Stimulated activated CD8-positive, alpha-beta memory T cell treated with anti-CD3 and anti-CD28 coated beads, Interleukin-2, amount 100 ng/mL, for 1 hour (primary cell): Measurements from ENCODE around the gene ITGB6.
A peak's percentile ranks its signal among the peaks of the same experiment; 100 is the strongest.

ENCODE experiments used
- DNase-seq, 2 donors: peaks; one replicate each; pipeline ENCODE4 v3.0.0-alpha.2; 2020; ENCODE audit warnings: low read depth in 2 of 2

ITGB6 gene

GRCh38 chr2:160221391-160222276 lies 21.6 kb upstream of the ITGB6 start:
- DNase-seq = no peak

DNA sequence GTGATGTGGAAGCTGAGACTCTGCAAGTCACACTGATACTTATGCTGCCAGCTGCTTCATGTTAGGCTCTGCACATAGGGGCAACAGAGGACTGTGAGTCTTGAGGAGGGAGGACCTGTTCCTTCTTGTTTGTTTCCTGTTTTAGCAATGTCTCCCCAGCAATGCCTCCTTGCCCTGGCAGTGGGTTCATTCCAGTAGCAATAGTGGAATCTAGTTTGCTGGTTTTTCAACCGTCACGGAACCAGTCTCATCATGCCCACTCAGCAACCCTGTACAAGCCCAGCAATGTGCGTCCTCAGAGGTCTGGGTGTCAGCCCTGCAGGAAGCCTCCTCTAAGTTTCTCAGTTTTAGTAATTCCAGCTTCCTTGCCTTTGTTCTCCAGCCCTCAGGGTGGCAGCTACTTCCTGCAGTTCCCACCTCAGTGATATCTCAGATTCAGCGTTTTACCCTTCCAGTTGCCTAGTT lies 20.5 kb upstream of the ITGB6 start:
- DNase-seq = no peak

DNA sequence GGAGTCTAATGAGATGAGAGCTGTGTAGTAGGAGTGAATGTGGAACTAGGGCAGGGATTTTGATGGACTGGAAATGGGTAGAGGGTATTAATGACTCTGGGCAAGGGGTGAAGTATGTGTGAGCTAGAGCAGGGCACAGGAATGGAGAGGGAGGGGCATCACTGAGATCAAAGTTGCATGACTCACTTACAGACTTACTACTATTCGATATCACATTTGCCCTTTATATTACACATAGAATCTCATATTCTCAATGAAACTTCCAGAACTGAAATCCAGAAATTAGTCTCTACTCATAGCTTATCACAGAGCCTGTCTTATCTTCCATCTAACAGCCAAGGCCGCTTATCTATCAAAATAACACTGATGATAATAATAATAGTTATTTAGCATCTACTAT lies 20.0 kb upstream of the ITGB6 start:
- DNase-seq = no peak

- no peak for DNase-seq
Measured at GRCh38 chr2:160214461-160215445, 14.7 kb upstream of the ITGB6 start.

GRCh38 chr2:160213511-160213910 lies 13.4 kb upstream of the ITGB6 start:
- DNase-seq = no peak

GRCh38 chr2:160210599-160211138 lies 10.6 kb upstream of the ITGB6 start:
- DNase-seq = peak; percentile 20 to 55

DNA sequence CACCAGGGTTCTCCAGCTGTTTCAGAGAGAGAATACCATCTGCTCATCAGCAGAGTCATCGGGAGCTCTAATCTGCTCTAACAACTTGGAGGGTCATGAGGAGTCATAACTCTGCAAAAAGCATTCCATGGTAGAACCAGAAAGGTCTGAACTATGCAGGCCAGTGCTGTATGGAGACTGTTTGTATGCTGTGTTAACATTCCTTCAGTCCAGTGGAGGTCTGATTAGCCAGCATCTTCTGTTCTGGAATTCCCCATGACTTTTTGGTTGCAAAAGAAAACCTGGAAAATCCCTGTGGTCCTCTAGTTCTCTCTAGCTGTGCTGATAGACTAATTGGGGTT lies 9.4 kb upstream of the ITGB6 start:
- DNase-seq = no peak

DNA sequence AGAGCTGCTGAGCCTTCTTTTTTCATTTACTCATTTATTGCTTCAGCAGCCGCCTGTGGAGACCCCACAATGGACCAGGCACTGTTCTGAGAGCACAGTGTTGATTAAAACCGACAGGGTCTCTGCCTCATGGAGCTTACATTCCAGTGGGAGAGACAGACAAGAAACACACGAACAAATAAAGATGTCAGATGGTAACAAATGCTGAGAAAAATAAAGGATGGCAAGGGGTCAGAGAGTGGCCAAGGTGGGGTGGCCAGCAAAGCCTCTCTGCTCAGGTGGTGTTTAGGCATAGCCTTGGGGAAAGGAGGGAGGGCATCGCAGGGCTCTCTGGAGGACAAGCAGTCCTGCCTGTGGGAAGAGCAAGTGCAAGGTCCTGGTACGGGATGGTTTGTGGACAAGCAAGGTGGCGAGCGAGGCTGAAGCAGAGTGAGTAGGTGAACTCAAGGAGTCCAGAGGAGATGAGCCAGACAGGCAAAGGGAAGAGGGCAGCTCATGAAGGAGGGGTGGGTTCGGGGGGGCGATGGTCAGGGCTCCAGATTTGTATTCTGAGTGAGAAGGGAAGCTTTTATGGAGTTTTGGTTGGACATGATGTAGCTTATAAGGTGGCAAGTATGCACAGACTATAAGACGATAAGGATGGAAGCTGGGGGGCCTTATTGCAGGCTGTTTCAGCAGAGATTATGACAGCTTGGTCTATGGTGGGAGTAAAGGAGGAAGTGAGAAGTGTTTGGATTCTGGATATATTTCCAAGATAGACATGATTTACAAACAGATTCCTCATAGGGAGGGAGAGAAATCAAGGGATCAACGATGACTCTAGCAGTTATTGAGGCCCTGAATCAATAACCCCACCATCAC lies 8.8 kb upstream of the ITGB6 start:
- DNase-seq = no peak

DNA sequence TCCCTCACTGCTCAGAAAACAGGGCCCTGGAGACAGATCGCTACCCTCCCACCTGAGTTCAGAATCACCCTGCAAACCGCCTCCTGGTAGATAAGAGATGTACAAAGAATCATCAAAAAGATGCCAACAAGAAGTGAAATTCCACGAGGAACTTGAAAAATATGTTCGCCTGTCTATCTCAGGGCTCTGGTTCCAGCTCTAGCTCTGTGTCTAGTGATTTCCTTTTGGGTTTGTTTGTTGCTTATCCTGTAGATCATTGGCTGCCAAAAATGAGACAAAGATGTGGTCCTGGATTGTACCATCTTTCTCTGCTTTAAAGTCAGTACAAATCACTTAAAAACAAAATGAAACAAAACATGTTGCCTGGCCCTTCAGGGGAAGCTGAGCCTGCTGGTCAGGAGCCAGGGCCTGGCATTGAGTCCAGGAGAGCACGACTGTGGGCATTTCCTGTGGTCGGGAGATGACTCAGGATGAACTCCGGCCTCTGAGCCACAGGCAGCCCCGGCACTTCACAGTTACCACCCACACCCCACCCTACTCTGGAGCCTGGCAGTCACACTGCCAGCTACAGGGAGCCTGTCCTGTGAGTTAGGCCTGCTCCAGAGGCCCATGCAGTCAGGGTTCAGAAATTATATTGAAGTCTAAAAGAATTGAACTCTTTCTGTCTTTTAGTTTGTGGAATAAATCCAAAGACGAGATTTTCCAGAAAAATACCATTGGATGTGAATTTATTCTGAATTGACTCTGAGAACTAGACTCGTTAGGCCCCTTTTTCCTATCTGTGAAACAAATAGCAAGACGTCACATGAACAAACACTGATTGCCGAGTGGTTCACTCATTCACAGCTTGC lies 8.0 kb upstream of the ITGB6 start:
- DNase-seq = no peak

DNA sequence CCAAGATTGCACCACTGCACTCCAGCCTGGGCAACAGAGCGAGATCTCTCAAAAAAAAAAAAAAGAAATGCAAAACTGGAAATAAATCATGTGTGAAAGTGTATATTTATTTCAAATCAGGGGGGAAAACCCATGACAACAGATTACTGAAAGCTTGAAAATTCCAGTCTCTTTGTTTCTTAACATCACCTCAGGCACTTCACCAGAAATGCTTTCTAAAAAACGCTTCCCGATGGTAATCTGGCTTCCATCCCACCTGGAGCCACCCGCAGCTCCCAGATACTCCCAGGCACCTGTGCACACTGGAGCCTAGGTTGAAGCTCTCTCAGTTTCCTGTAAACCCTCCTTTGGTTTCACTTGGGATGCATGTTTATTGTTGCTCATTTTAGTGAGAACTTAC lies 7.2 kb upstream of the ITGB6 start:
- DNase-seq = no peak

- DNase-seq = no peak
Measured at GRCh38 chr2:160206436-160206835, 6.4 kb upstream of the ITGB6 start.

DNA sequence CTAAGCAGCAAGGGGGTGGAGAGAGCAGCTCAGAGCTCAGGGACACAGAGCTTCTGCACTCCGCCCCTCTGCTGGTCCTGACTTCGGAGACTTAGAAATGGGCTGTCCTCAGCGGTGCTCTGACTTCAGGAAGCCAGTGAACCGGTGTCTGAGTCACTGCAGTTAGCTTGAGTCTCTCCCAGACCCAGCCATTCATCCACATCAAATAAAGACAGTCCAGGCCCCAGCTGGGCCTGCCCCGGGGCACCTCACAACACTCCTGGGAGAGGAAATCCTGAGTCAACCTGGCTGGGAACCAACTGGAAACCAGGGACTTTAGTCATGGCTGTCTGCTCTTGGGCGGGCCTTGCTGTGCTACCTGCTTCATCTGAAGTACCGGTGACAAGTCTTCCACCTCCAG lies 5.4 kb upstream of the ITGB6 start:
- no peak for DNase-seq

- no peak for DNase-seq
Measured at GRCh38 chr2:160203422-160203821, 3.4 kb upstream of the ITGB6 start.

DNA sequence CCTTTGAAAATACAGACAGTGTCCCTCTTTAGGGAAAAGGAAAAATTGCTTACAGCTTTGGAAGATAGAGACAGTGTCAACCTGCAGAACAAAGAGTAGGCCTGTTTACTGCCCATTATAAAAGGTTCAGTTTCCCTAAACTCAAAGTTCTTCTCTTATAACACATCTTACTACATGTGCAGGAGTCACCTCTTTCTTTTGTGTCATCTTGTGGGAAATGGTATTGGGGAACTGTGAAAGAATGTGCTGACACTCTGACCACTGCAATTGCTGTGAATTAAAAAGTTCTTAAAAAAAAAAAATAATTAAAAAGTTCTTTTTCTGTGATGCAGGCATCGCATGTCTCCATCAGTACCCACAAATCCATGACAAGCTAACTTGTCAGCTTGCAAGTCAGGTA lies 2.9 kb upstream of the ITGB6 start:
- DNase-seq = no peak

GRCh38 chr2:160201849-160202539 lies 1.9 kb upstream of the ITGB6 start:
- no peak for DNase-seq

GRCh38 chr2:160200921-160201320 lies 849 bp upstream of the ITGB6 start:
- DNase-seq = no peak

DNA sequence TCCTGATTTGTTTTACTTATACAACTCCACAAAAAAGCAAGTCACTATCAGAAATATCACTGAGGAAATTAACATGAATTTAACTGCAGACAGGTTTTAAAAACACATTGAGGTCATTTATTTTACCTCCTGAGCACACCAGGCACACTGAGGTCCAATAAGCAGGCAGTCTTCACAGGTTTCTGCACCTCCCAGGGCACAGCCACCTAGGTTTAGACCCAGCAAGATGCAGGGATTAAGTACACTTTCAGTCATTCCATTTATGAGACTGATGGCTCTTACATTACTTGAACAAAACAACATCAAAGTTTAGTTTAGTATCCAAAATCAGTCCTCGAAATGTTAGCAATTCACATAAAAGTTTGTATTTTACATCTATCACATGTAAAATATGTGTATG lies 1.0 kb downstream of the ITGB6 start:
- no peak for DNase-seq

GRCh38 chr2:160197587-160197986 lies 2.5 kb downstream of the ITGB6 start:
- DNase-seq = no peak

DNA sequence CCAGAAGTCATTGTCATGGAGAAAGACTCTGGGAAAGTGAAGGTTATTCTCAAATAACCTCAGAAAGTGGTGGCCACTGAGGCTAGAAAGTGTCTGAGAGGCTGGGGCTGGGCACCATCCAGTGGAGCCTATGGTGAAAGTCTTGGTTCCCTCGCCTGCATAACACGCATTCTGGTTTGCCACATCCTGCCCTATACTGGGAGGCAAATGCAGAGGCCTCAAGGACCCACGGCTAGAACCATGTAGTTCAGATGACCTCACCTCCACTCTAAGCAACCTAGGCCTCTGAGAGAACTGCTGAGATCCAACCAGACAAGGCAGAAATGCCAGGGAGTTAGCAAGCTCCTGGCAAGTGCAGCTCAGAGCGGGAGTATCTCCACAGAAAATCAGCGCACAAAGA lies 5.1 kb downstream of the ITGB6 start:
- no peak for DNase-seq

GRCh38 chr2:160194351-160194750 lies 5.7 kb downstream of the ITGB6 start:
- no peak for DNase-seq
